ENCODE results near the gene PHC2.

The PHC2 gene

DNA sequence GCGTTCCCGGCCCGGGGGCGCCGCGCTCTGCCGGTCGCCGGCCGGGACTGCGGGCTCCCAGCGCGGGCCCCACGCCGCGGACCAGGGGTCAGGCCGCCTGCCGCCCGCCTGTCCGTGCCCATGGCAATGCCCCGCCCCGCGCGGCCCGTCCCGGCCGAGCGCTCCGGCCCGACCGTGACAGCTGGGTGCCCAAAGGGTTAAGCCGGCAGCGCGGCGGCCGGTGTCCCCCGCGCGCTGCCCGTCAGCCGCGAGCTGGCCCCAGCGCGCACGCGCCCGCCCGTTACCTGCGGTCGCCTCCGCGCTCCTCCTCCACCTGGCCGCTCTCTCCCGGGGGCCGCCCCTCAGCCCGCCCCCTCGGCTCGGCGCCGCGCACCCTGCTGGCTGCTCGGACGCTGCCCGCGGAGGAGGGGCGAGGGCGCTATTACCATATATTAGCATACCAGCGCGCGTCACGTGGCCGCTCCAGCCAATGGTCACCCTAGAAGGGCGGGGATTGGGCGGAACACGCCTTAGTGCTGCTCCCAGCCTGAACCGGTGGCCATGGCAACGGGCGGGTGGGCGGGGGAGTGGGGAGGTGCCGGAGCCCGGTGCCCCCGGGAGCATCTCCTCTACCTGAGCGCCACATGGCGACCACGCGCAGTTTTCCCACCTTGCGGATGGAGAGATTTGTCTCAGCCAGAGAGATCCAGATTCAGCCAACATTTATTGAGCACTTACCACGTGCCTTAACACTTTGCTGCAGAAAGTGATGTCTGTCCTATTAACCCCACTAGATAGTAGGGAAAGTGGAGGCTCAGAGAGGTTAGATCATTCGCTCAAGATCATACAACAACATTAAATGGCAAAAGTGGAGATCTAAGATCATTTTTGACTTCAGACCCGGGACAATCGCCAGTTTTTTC is at the start of gene PHC2:
Gene PHC2 (minus strand): TSS at position 404 of the 902 bp plus-strand sequence. CDS start 55,556 bp downstream, outside the sequence.
- peak; percentile 93 for DNase-seq (ENCODE audit: low read depth)

GRCh38 chr1:33477451-33477850 is 46.6 kb upstream of the PHC2 start:
- DNase-seq (ENCODE audit: low read depth) = no peak

GRCh38 chr1:33473900-33474299 is 43.0 kb upstream of the PHC2 start:
- DNase-seq (ENCODE audit: low read depth) = no peak

GRCh38 chr1:33472269-33472980 is 41.5 kb upstream of the PHC2 start, which contains the start of gene ZSCAN20:
Gene ZSCAN20, plus strand, starts transcription at chr1:33472645. Its CDS starts 6,644 bp downstream, at chr1:33479289.
- peak; percentile 98 for DNase-seq (ENCODE audit: low read depth)

DNA sequence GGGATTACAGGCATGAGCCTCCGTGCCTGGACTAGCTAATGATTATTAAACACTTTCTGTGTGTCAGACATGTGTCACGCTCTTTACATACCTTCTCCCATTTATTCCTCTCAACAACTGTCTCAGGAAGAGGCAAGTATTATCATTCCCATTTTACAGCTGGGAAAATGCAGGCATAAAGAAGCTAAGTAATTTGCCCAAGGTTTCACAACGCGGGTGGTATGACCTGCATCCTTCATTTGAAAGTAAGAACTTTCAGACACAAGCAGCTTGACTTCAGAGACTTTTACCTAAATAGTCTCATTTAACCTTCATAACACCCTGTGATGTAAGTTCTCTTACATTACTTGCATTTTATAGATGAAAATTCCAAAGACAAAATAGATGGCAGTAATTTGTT is 40.5 kb upstream of the PHC2 start:
- DNase-seq (ENCODE audit: low read depth) = no peak

DNA sequence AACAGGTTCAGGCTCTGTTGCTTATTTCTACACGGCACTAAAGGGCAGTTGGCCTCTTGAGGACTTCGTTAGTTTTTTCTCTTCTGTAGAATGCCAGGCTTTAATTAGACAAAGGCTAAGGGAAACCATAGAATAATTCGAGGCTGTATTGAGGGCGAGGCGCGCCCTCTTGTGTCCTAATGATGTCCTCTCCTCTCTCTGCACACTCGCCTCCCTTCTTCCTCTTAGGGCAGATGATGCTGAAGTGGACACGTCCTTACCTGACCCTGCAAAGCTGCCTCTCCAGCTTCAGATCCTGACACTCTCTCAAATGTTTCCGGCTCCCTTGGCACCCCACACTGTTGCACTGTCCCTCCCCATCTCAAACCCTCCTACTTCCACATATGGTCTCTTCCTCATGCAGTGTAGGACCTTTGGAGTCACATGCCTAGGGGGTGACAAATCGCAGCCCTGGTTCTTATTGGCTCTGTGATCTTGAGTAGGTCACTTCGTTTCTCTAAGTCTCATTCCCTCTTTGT is 39.7 kb upstream of the PHC2 start:
- DNase-seq (ENCODE audit: low read depth) = peak; percentile 81

DNA sequence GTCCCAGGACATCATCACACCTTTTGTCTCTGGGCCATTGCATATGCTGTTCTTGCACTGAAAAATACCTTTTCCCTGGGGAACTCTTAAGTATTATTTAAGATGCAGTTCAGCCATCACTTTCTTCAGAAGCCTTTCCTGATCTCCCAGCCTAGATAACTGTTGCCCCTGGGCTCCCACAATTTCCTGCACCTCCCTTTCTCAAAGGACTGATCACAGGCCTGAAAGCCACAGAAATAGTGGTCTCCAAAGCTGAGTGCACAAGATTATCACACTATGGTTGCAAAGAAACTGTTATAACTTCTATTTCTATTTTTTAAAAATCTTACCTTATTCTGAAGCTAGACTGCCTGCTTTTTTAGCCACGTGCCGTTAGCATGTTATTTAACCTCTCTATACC is 38.8 kb upstream of the PHC2 start:
- no peak for DNase-seq (ENCODE audit: low read depth)

GRCh38 chr1:33468967-33469366 is 38.1 kb upstream of the PHC2 start:
- no peak for DNase-seq (ENCODE audit: low read depth)

DNA sequence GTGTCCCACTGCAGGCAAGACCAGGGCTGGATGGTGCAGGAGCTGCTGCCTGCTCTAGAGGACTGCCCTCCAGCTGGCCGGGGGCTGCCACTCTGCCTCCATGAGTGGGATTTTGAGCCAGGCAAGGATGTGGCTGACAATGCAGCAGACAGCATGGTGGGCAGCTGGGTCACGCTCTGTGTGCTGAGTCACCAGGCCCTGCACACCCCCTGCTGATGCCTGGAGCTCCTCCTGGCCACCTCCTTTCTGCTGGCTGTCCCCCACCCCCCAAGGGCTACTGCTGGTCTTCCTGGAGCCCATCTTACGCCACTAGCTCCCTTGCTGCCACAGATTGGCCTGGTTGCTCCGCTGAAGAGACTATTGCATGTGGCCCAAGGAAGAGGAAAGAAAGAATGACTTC is 37.6 kb upstream of the PHC2 start:
- no peak for DNase-seq (ENCODE audit: low read depth)

GRCh38 chr1:33468011-33468410 is 37.1 kb upstream of the PHC2 start:
- no peak for DNase-seq (ENCODE audit: low read depth)

DNA sequence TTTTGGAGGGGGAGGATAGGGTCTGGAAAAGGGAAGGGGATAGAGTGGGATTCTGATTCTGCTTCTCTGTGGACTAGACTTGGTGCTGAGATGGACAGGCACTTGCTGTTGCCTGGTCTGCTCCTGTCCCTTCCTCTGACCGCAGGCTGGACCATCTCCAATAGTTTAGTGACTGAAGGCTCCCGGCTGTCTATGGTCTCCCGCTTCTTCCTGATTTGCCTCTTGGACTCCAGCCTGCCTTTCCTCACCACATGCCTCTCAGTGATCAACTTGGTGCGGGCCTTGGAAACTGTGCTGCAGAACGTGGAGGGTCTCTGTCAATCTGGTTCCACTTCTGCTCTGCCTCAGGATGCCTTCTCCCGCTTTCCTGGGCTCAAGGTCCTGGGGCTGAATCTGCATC is 35.3 kb upstream of the PHC2 start:
- no peak for DNase-seq (ENCODE audit: low read depth)

- DNase-seq (ENCODE audit: low read depth) = no peak
These were observed 34.4 kb upstream of the PHC2 start for GRCh38 chr1:33465316-33465715.

- no peak for DNase-seq (ENCODE audit: low read depth)
These were observed 33.7 kb upstream of the PHC2 start for GRCh38 chr1:33464552-33464951.

DNA sequence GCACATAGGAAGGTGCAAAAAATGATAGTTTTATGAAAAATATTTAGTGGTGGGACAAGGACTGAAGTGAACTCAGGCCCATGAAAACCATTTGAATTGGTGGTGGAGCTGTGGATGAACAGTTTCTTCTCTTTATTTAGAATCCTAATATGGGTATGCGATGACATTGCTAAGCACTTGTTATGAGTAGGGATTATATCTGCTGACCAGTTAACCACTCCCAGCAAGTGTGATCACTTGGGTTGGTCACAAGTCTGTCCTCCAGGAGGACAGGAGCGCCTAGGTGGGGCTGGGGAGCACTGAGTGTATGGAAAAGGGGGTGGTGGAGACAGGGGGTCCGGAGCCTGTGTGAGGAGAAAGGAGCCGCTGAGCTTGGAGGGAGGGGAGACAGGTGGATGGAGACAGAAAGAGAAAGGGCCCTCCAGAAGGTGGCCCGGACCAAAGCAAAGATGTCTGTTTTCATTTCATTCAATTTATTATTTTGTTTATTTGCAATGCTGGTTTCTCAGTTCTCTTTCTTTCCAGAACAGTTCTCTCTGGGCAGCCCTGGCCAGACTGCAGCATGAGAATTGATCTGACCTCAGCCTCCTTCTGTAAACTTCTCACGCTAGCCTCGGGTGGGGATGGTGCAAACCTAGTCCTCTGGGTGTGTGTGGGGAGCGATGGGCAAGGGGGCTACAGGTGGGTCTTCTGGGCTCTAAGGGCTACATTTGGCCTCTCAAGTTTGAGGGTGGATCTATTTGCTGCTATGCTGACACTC is 31.7 kb upstream of the PHC2 start:
- DNase-seq (ENCODE audit: low read depth) = no peak

GRCh38 chr1:33460947-33461629 is 30.2 kb upstream of the PHC2 start:
- DNase-seq (ENCODE audit: low read depth) = no peak

- DNase-seq (ENCODE audit: low read depth) = no peak
These were observed 29.2 kb upstream of the PHC2 start for GRCh38 chr1:33460144-33460543.

DNA sequence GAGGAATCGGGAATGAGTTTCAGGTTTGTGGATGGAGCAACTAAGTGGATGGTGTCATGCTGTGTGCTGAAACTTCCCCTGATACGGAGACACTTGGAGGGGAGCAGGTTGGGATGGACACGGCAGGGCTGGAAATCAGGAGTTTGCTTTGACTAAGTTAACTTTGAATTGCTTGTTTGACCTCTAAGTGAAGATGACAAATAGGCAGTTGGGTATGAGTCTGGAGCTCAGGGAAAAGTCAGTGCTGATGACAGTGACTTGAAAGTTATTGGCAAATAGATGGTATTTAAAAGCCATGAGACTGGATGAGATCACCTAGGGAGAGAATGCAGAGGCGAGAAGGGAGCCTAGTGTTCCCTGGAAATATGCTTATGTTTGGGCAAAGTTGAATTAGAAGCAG is 28.8 kb upstream of the PHC2 start:
- peak; percentile 17 for DNase-seq (ENCODE audit: low read depth)

GRCh38 chr1:33456502-33456886 is 25.6 kb upstream of the PHC2 start:
- DNase-seq (ENCODE audit: low read depth) = no peak

- peak; percentile 88 for DNase-seq (ENCODE audit: low read depth)
These were observed 24.9 kb upstream of the PHC2 start for GRCh38 chr1:33455539-33456501.

DNA sequence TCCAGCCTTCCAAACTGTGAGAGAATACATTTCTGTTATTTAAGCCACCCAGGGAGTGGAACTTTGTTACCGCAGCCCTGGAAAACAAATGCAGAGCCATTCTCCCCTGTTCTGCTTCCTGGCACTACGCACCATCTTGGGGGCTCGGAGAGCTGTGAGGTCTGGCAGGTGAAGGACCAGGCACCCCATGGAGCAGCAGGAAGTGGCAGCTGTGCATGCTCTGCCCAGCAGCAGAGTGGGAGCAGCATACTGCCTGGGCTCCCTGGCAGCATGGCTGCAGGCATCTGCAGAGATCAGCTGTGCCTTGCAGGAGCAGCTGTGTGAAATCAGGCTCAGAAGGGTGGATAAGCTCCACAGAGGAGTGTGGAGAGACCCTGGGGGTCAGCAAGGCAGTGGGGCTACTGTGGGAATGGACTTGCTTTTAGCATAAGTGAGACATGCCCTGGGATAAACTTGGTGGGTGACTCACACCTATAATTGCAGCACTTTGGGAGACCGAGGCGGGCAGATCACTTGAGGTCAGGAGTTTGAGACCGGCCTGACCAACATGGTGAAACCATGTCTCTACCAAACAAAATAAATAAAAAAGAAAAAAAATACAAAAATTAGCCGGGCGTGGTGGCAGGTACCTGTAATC is 23.9 kb upstream of the PHC2 start:
- no peak for DNase-seq (ENCODE audit: low read depth)

All from fibroblast of gingiva (primary cell).